Loucy (cell line): ENCODE measurements around the gene TMEM17.

ENCODE experiments used
- H2AFZ ChIP-seq: fragments of 200-600 bp; sonication (generic); 2 replicates; pipeline ENCODE4 v1.6.0; 2016; ENCODE audit warnings: antibody characterized with exemption, mild to moderate bottlenecking, low read length, moderate library complexity
- H3F3A ChIP-seq: fragments of 200-600 bp; 2 replicates; pipeline ENCODE4 v1.6.0; 2016; ENCODE audit warnings: antibody characterized with exemption, low read depth, mild to moderate bottlenecking
- H3K27me3 ChIP-seq: fragments of 200-600 bp; sonication (generic); 2 replicates; pipeline ENCODE4 v1.6.1; 2014; ENCODE audit warnings: low read length, mild to moderate bottlenecking; ENCODE audit not compliant: insufficient read depth, poor library complexity, severe bottlenecking
- H3K36me3 ChIP-seq: fragments of 200-600 bp; sonication (generic); 2 replicates; pipeline ENCODE4 v1.6.1; 2016; ENCODE audit warnings: low read length; ENCODE audit not compliant: insufficient read depth
- H3K4me1 ChIP-seq: fragments of 200-600 bp; sonication (generic); 2 replicates; pipeline ENCODE4 v1.5.1; 2014; ENCODE audit warnings: low read length, mild to moderate bottlenecking; ENCODE audit not compliant: insufficient read depth, poor library complexity, severe bottlenecking
- H3K4me2 ChIP-seq: fragments of 200-600 bp; sonication (generic); 2 replicates; pipeline ENCODE4 v1.6.0; 2014; ENCODE audit warnings: antibody characterized with exemption, low read length, low read depth, mild to moderate bottlenecking; ENCODE audit not compliant: poor library complexity, severe bottlenecking
- H3K4me3 ChIP-seq: fragments of 200-600 bp; sonication (generic); 2 replicates; pipeline ENCODE4 v1.5.1; 2014; ENCODE audit warnings: low read length, mild to moderate bottlenecking, mixed read lengths; ENCODE audit not compliant: poor library complexity, severe bottlenecking
- H3K79me2 ChIP-seq: fragments of 200-600 bp; sonication (generic); 2 replicates; pipeline ENCODE4 v1.6.1; 2014; ENCODE audit warnings: low read length; ENCODE audit not compliant: insufficient read depth
- H3K9ac ChIP-seq: fragments of 200-600 bp; sonication (generic); 2 replicates; pipeline ENCODE4 v1.6.0; 2014; ENCODE audit warnings: mild to moderate bottlenecking, low read depth, low read length, moderate library complexity; ENCODE audit not compliant: poor library complexity, severe bottlenecking
- H3K9me2 ChIP-seq: fragments of 200-600 bp; sonication (generic); replicated peaks from 2 replicates; pipeline ENCODE4 v1.6.1; 2016; ENCODE audit warnings: low read depth, low read length, mixed read lengths
- H3K9me3 ChIP-seq: fragments of 200-600 bp; sonication (generic); 2 replicates; pipeline ENCODE4 v1.6.1; 2014; ENCODE audit warnings: mild to moderate bottlenecking, antibody characterized with exemption, low read length, low read depth; ENCODE audit not compliant: insufficient read depth
- H4K20me1 ChIP-seq: fragments of 200-600 bp; sonication (generic); 2 replicates; pipeline ENCODE4 v1.6.0; 2014; ENCODE audit warnings: antibody characterized with exemption, low read length, mild to moderate bottlenecking; ENCODE audit not compliant: insufficient read depth, poor library complexity, severe bottlenecking
- CTCF ChIP-seq: fragments of 200-600 bp; sonication (generic); conservative IDR thresholded peaks from 2 replicates; pipeline ENCODE4 v1.5.1; 2014; ENCODE audit warnings: mild to moderate bottlenecking, antibody characterized with exemption, low read length
- EZH2phosphoT487 ChIP-seq: fragments of 200-600 bp; IDR thresholded peaks from 2 replicates; pipeline ENCODE4 v1.6.1; 2018; ENCODE audit warnings: antibody characterized with exemption, mild to moderate bottlenecking, moderate library complexity, borderline replicate concordance

Gene TMEM17

GRCh38 chr2:62547854-62548253 lies 41.9 kb upstream of the TMEM17 start:
- H4K20me1 ChIP-seq, result no peaks in the 10 kb centered on the region
- H3K9me3 ChIP-seq, result no peaks in the 10 kb centered on the region
- H3K4me2 ChIP-seq, result no peak overlapping the region
- no peak overlapping the region for H3K9ac ChIP-seq
- no peaks in the 10 kb centered on the region for H3K4me1 ChIP-seq
- no peaks in the 10 kb centered on the region for H3K27me3 ChIP-seq
- no peaks in the 10 kb centered on the region for H3K9me2 ChIP-seq
- H3F3A ChIP-seq, result no peaks in the 10 kb centered on the region
- no peak for TF ChIP-seq CTCF
- TF ChIP-seq EZH2phosphoT487, result no peak
- no peak overlapping the region for H3K4me3 ChIP-seq
- H3K36me3 ChIP-seq, result no peaks in the 10 kb centered on the region
- H2AFZ ChIP-seq, result no peak overlapping the region
- H3K79me2 ChIP-seq, result no peaks in the 10 kb centered on the region

GRCh38 chr2:62545261-62545660 lies 39.3 kb upstream of the TMEM17 start:
- Histone ChIP-seq H4K20me1 (no peaks in the 10 kb centered on the region), H2AFZ (no peak overlapping the region)

GRCh38 chr2:62540408-62541168 lies 34.6 kb upstream of the TMEM17 start:
- Histone ChIP-seq H3K79me2 (no peaks in the 10 kb centered on the region), H3K4me3 (no peak overlapping the region), H3K9ac (no peak overlapping the region), H2AFZ (no peak overlapping the region), H3K9me3 (no peaks in the 10 kb centered on the region), H3K4me1 (no peaks in the 10 kb centered on the region), H3K36me3 (no peaks in the 10 kb centered on the region), H3K4me2 (no peak overlapping the region), H3F3A (no peaks in the 10 kb centered on the region), H3K27me3 (no peaks in the 10 kb centered on the region), H3K9me2 (no peaks in the 10 kb centered on the region), H4K20me1 (no peaks in the 10 kb centered on the region)
- TF ChIP-seq CTCF (no peak), EZH2phosphoT487 (no peak)

More at GRCh38 chr2:62545261-62545660, 39.3 kb upstream of the TMEM17 start:
- Histone ChIP-seq H3K9me2 (no peaks in the 10 kb centered on the region), H3K36me3 (no peaks in the 10 kb centered on the region), H3F3A (no peaks in the 10 kb centered on the region), H3K4me3 (no peak overlapping the region), H3K9me3 (no peaks in the 10 kb centered on the region), H3K4me1 (no peaks in the 10 kb centered on the region), H3K4me2 (no peak overlapping the region), H3K79me2 (no peaks in the 10 kb centered on the region), H3K9ac (no peak overlapping the region), H3K27me3 (no peaks in the 10 kb centered on the region)
- no peak for TF ChIP-seq CTCF
- no peak for TF ChIP-seq EZH2phosphoT487
